SIG-M5 (cell line): Measurements from ENCODE around the gene CHD9NB.
A peak's percentile ranks its signal among the peaks of the same experiment; 100 is the strongest.

Experiments
- DNase-seq: peaks from one replicate; lab custom pipeline; 2025; lab: John Stamatoyannopoulos, UW

Gene CHD9NB

DNA sequence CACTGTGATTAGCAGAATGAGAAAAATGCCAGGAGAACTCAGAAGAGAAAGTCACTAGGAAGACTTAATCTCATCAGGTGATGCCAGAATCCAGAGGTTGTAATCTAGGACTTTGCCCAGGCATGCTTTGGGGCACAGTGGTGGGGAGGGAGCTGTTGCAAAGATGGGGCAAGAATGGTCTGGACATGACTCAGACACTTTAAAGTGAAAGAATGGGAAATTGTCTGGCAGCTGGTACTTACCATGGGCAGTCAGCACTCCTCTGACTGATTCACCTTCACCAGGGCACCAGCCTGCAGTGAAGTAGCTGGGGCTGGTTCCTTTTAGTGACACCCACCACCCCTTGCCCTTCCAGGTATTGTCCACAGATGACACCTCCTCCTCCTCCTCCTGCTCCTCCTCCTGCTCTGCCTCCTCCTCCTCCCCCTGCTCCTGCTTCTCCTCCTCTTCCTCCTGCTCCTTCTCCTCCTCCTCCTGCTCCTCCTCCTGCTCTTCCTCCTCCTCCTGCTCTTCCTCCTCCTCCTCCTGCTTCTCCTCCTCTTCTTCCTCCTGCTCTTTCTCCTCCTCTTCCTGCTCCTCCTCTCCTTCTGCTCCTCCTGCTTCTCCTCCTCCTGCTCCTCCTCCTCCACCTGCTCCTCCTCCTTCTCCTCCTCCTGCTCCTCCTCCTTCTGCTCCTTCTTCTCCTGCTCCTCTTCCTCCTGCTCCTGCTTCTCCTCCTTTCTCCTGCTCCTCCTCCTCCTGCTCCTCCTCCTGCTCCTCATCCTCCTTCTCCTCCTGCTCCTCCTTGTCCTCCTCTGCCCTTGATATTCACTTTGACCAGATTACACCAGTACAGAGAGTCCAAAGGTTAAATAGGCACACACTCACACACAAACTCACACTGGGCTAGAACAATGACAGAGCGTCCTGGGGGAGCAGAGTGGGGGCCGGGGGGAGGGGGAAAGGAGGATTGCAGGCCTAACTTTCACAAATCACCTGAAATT, at the start of gene CHD9NB:
Gene CHD9NB (minus strand): TSS at position 379 of the 983 bp plus-strand sequence. CDS start 8,739 bp downstream, outside the sequence.
- peak; percentile 28 for DNase-seq

DNA sequence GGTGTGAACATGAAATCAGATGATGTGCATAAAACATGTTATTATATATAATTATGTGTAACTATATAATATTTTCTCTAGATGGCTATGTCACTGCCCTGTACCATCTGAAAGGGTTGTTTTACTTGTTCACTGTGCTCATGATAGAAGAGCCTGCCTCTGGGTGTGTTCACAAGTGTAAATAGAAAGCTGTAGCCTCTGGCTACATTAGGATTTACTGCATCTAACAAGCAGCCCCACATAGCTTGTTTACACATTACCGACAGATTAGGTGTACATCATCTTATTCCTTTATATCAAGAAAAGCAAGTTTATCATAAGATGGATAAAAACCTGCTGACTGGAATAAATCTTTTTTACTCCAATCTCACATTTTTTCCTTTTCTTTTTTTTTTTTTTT, 48.2 kb upstream of the CHD9NB start:
- DNase-seq: no peak

DNA sequence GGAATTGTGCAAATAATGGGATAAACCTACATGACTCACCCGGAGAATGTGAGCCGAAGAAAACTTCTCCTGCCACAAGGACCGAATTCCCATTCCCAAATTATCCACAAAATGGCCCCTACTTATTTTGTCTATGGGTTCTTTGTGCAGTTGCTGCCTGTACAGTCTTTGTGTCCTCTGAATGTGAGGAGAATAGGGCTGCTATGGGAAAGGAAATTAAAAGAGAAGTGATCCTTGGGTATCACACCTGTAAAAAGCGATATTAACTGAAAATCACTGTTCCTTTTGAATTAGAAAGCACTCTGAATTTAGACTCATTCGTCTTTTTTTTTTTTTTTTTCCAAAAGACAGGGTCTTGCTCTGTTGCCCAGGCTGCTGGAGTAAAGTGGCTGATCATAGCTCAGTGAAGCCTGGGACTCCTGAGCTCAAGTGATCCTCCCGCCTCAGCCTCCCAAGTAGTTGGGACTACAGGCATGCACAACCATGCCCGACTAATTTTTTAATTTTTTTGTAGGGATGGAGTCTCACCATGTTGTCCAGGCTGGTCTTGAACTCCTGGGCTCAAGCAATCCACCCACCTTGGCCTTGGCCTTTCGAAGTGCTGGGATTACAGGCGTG, 47.5 kb upstream of the CHD9NB start:
- no peak for DNase-seq

DNA sequence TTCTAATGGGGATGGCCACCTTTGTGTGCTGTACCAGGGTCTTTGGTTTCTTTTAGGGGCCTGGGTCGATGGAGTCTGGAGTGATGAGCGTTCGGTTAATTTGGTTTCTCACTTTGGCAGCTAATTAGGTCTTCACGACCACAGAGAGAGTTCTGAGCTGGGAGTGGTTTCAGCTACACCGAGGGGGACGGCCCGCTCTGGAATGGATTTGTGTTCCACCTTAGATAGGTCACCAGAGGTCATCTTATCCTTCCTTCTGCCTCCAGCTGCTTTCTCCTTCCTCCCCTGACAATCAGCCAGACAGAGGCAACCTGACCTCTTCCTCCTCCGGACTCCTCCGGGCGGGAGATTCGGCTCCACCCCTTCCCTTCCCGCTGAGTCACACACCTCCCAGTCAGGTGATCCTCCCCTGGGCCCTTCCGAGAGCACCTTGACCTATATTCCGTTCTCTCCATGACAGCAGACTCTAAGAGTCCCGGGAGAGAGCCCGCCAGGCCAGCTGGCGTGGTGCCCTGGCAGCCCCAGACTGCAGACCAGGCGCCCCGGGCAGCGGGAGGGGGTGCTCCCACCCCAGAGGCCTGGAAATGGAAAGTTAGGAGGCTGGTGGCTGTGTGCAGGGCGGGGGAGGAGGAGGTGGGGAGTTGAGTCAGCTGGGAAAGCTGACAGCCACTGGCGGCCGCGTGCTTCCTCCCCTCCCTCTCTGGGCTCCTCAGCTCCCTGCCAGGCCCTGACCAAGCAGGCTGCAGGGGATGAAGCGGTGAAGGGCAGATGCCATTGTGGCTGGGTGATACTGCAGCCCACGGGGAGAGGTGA, 46.8 kb upstream of the CHD9NB start:
- no peak for DNase-seq

DNA sequence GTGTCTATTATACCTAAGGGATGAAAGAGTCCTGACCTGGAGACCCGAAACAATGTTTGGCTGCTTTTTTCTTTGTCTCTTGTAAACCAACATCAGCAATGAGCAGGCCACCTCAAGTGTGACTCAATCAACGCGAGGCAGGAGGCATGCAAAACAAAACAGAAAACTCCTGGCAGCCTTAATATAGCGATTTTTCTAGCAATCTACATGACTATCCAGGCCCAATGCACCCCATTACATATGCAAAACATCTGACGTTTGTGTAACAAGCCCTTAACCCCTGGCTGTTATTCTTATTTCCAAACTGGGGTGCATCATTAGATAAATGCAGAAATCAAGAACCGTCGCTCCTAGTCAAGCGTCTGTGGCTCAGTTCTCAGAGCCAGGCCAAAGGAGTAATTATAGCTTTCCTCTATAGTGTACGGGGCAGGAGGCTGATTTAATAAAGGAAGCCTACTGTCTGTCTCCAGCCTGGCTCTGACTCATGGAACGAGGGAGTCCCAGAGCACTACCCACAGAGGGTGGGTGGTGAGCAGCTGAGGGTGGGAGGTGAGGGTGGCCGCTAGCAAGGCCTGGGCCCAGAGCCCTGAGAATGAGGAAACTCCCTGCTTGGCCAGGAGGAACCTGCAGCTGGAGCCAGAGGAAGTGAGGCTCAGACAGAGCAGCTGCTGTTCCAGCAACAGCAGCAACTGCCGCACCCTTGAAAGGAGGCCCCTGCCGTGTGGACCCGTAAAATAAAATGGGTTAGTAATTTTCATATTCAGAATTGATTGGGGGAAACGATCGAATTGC, 46.0 kb upstream of the CHD9NB start:
- peak; percentile 67 for DNase-seq

DNA sequence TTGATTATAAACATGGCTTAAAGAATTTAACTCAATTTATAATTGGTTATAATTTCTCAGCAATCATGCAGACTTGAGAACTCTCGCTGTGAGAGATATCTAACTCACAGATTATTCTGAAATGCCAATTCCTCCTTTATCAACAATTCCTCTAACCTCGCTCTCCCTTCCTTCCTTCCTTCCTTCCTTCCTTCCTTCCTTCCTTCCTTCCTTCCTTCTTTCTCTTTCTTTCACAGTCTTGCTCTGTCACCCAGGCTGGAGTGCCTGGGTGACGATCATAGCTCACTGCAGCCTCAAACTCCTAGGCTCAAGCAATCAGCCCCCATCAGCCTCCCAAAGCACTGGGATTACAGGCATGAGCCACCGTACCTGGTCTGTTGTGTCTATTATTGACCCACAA, 44.5 kb upstream of the CHD9NB start:
- no peak for DNase-seq

DNA sequence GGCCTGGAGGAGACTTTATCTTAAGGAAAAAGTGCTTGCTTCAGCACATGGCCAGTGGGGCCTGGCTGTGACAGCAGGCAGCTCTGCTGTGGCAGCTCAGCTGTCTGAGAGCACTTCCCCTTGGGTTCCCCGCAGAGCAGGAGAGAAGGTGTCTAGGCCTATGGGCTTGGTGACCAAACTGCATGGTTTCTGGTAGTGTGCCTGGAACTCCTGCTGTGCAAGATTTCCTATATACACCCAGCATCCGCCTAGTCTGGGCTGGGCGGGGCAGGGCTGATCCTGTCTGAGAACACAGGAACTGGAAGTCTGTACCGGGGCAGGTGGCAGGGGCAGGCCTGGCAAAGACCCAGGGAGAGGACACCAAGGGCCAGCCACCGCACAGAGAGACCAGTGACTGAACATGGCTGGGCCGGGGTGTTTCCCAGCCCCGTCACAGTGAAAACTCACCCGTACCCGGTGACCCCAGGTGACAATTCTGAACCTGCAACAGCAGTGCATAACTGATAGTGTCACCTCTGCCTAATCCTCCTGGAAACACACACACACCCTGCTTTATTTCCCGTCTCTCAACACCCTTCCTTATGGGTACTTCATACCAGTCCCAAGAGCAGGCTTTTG, 41.4 kb upstream of the CHD9NB start:
- DNase-seq: peak; percentile 46

DNA sequence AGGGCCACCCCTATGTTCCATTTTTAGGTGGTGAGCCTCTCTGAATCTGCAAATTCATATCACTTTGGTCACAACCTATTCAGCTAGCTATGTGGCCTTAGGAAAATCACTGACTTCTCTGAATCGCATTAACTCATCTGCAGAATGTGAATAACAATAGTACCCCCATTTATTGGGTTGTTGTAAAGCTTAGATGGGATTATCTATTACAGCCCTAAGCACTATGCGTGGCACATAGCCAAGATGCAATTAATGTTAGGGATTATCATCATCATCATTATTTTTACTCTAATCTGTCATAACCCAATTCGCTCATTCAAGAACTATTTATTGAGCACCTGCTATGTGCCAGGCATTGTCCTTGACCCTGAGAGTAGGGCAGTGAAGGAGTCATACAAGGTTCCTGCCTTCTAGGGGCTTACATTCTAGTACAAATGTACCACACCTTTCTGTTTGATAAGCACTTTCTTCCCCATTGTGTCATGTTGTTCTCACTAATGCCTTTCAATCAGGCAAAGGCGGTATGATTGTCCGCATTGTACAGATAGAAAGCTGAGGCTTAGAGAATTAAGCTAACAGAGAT, 40.6 kb upstream of the CHD9NB start:
- no peak for DNase-seq

DNA sequence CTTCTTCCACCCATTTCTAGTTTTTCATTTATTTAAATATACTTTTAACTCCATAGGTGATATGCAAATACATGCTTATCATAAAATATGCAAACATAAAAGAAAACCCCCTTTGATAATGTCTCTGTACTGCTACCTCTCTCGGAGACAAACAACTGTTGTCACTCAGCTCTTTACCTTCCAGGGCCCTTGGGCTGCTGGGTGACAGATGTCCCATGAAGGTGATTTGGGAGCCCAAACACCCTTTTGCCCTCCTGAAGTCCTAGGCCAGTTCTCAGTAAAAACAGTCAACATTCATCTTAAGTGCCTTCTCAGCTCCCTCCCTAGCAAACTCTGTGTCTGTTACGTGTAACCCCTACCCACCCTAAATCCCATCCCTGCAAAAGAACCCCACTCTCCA, 39.6 kb upstream of the CHD9NB start:
- no peak for DNase-seq

DNA sequence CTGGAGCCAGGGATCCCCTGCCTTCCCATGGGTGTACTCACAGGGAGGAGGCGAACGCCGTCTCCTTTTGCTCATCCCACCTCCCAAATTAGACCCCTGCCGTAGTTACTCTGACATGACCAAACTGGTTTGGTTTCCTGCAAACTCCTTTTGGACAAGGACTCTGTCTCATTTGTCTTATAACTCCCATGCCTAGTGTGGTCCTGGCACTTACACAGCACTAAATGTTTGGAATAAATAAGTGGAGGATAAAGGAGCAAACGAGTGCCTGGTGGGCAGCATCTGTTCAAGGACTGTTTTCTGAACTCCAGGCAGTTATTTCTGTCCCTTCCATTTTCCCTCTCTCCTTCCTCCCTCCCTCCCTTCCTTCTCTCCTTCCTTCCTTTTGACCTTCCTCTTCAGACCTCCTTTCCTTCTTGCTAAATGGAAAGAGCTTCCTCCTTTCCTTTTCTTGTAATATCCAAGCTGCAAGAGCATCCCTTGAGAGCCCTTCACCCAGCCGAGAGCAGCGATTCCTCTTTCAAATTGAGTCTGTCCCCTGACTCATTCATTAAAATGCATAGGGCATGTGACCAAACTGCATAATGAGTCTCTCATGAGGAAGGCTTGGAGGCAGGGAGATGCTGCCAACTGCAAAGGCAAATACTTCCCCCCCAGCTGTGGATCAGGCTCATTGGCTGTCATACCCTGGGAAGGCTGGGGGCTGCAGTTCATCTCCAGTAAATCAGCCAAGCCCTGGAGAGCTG, 38.9 kb upstream of the CHD9NB start:
- no peak for DNase-seq

DNA sequence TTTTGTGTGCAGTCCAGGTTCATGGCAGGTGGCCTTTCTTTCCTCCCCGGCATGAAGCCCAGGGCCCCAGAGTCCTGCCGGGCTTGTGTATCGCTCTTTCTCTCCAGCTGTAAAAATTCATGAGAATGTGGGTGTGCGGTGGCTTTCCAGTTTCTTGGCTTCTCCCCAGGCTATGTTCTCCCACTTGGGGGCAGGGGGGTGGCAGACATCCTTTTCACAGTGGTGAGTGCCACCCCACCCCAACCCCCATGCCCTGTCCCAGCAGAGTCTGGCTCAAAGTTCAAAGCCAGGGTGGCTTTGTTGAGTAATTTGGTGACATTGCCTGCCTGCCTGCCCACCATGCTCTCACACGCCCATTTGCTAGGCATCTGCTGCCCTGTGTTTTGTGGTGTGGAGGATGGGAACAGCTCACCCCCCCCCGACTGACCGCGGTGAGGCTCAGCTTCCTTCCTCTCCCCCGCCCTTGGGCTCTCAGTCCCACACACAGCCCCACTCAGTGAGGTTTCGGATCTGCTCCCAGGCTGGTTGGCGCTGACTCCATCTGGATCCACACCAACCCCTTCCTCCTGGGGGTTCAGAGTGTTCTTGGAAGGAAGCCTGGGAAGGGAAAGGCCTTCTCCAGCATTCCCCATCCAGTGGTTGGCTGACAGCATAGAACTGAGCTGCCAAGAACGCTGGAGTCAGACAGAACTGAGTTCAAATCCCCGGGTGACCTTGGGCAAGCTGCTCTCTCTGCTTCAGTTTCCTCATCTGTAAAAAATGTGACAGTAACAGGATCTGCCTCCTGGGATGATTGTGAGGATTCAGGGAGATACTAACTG, 38.1 kb upstream of the CHD9NB start:
- DNase-seq: no peak

DNA sequence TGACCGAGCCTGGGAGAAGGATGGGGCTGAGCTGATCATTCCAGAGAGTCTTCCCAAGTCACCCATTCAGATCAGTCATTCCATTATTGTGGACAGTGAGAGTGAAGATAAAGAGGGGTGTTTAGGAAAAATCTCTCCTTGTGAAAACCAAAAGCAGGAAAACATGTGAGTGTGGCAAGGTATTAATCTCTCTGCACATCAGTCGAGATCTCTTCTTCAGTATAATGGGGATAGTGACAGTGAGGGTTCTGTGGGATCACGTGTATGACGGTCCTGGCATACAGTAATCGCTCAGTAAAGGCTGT, 37.5 kb upstream of the CHD9NB start:
- DNase-seq: no peak

DNA sequence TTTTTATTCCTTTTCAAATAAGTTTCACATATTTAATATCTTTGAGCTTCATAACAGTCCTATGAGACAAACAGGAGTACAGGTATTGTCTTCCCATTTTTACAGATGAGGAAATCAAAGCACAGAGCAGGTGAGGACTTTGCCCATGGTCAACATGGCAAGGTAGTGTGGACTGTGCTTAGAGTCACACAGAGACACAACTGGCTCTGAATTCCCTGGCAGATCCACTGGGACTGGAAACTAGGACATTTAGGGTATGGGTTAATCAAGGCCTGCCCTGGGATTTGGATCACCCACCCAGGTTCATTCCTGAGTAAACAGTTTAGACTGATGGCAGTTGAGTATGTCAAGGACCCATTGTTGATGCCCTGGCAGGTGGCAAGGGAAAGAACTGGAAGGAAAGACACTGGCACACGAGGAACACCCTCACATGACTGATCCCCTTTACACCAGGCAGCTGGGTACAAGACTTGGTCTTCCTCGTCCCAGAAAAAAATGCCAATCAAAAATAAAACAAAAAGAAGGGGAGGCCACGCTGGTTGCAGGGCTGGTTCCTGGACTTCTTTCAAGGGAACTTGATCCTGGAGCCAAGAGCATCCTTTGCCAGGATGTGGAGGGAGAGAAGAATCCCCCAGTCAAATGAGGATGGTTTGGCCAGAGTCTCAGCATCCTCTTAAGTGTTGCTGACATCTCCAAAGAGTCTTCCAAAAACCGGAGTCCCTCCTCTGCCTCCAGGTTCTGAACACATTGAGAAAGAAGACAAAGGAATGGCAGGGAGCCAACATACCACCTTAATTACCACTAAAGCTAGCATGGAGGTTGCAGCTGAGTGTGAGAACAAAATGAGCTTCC, 37.0 kb upstream of the CHD9NB start:
- DNase-seq: no peak

DNA sequence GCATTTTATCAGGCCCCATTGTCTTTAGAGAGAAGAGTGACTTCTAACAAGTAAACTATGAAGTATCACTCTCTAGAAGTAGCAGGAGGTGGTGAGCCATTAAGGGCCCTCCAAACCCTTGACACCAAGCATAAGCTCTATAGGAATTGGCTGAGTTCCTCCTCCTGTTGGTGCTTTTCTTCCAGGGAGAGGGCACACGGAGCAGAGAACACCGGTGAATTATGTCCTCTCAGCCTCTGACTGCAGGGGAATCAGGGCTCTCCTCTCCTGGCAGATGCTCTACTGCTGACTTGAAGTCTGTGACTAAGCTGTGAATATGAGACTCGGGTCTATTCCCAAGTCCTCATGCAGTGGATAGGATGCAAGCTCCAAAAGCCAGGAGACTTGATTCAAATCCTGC, 34.4 kb upstream of the CHD9NB start:
- no peak for DNase-seq

DNA sequence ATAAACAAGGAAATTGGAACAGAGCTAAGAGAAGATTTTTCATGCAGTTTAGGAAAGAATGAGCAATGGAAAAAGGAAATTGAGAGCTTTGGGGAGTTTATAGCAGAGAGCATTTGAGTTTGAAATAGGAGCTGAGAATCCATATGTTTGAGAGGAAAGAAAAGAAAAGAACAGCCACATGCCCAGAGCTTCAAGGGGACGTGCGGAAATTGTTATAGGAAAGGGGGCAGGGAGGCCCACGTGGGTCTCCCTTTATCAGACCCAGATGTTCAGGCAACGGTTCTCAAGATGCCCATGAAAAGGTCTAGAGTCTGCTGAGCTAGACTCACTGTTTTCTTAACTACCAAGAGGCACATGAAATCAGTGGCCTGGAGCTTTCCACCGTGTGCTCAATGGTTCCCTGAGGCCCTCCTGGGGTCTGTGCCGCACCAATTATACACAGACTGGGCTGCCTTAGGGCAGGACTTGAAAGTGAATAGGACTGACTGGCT, 33.3 kb upstream of the CHD9NB start:
- no peak for DNase-seq

DNA sequence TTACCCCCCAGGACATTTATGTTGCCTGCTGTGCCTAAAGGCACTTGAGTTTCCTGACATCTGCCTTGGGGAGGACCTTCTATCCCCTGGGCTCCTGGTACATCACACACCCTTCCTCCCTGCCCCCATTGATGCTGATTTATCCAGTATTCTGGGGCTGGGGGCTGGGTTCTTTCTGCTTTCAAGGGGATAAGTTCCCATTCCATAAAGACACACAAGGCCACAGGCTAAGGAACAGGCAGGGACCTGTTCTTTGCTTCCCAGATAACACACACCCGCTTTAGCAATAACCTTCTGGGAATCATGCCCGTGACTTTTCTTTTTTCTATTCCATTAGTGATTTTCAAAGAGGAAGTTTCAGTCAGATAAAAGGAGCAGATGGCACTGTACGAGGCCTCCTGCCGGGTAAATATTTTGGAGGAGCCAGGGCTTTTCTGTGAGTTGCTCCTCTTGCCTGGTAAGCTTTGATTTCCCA, 32.7 kb upstream of the CHD9NB start:
- DNase-seq: no peak

DNA sequence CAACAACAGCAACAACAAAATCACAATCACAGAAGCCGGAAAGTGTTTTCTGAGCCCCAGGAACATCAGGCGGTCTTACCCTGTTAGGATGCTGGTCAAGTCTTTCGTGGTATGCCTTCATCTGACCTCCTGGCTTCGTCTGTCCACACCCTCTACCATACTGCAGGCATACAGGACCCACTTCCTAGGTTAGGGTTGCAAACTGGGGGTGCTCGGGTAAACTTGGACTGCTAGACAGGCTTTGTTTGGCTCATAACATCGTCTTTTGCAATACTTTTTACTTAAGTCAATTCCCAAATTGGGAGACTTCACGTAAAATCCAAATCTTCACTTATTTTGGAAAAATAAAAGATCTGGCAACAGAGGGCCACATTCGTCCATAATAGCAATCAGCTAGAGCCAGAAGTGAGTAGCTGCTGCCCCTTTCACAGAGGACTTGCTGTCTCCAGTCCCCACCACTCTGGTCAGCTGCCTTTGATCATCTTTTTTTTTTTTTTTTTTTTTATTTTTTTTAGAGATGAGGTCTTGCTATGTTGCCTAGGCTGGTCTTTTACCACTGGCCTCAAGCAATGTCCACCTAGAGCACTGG, 32.1 kb upstream of the CHD9NB start:
- DNase-seq: no peak

DNA sequence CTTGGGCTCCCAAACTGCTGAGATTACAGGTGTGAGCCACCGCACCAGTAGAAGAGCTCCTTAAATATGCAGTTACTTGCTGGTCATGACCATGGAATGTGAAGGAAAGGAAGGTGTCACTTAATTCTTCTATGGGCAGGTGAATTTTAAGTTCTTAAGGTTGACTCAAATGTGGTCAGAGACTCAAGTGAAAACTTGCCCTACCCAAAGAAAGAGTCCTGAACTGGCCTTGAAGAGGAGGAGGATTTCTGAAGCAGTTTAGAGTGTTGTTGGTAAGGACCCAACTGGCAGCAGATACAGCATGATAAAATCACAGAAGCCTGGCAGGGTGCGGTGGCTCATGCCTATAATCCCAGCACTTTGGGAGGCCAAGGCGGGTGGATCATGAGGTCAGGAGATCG, 31.4 kb upstream of the CHD9NB start:
- DNase-seq: no peak
